HepG2 (cell line): Measurements from ENCODE around the gene SLC13A2.

Source experiments
- CBX5 ChIP-seq: sonication (generic); formaldehyde crosslinking; IDR thresholded peaks from 2 replicates; pipeline ENCODE4 v1.4.0; 2020; ENCODE audit warnings: missing genetic modification reagents, borderline replicate concordance
- JUN ChIP-seq: sonication (generic); formaldehyde crosslinking; IDR thresholded peaks from 2 replicates; pipeline ENCODE4 v1.4.0; 2020; ENCODE audit warnings: mild to moderate bottlenecking, missing genetic modification reagents
- USF2 ChIP-seq, 2 experiments: sonication (generic) in 1 of 2; formaldehyde crosslinking in 1 of 2; IDR thresholded peaks; 2 replicates each; pipeline versions ENCODE4 v1.5.1 to v1.6.1; 2011 to 2020; ENCODE audit warnings: borderline replicate concordance in 1 of 2, low read depth in 1 of 2, low read length in 1 of 2, mild to moderate bottlenecking in 1 of 2, missing genetic modification reagents in 1 of 2, moderate library complexity in 1 of 2

DNA sequence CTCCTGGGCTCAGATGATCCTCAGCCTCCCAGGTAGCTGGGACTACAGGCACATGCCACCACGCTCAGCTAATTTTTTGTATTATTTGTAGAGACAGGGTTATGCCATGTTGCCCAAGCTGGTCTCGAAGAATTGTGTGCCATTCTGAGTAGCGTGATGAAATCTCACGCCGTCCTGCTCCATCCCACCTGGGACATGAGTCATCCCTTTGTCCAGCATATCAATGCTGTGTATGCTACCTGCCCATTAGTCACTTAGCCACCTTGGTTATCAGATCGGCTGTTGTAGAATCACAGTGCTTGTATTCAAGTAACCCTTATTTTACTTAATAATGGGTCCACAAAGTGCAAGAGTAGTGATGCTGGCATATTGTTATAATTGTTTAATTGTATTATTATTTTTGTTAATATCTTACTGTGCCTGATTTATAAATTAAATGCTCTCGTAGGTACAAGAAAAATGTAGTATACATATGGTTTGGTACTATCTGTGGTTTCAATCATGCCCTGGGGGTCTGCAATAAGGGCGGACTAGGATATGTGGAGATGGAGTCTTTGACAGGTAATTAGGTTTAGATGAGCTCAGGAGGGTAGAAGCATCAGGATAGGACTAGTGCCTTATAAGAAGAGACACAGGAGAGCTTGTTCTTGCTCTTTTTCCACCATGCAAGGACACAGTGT, 26.6 kb upstream of the SLC13A2 start:
- TF ChIP-seq JUN (CRISPR knock-in tag) (no peak), USF2 (IDR thresholded peaks at IDR 0.05; ENCODE audit: low read depth, low read length) (no peak), USF2 (CRISPR knock-in tag; IDR thresholded peaks at IDR 0.05; ENCODE audit: borderline replicate concordance) (no peak), CBX5 (CRISPR knock-in tag) (no peak)
